T-helper 22 cell (primary cell): Measurements from ENCODE around the gene NDUFS5.
"Not testable (repeated sequence)": the region's sequence is repeated elsewhere in the genome, so short reads cannot be mapped to it uniquely, and the experiment has no call there.

Experiments used
- DNase-seq: peaks from one replicate; pipeline ENCODE4 v3.0.0-alpha.2; 2020; ENCODE audit warnings: low read depth

The NDUFS5 gene

GRCh38 chr1:39016604-39017171 lies 9.5 kb upstream of the NDUFS5 start:
- DNase-seq, result no peak

- no peak for DNase-seq
Observed at GRCh38 chr1:39017266-39017665, 8.9 kb upstream of the NDUFS5 start.

- DNase-seq, result not testable (repeated sequence)
Observed at GRCh38 chr1:39020494-39020893, 5.7 kb upstream of the NDUFS5 start.

DNA sequence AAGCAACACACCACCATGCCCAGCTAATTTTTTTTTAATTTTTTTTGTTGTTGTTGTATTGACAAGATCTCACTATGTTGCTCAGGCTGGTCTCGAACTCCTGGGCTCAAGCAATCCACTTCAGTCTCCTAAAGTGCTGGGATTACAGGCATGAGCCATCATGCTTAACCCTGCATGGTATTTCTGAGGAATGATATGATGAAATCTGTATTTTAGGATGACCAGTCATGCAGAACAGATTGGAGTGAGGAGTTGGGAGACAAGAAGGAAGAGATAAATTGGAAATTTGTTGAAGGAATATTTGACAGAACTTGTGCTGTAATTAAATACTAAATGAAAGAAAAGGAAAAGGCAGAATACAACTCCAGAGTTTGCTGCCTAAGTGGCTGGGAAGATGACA lies 4.7 kb upstream of the NDUFS5 start:
- no peak for DNase-seq

GRCh38 chr1:39023140-39023539 lies 3.0 kb upstream of the NDUFS5 start:
- DNase-seq, result no peak

DNA sequence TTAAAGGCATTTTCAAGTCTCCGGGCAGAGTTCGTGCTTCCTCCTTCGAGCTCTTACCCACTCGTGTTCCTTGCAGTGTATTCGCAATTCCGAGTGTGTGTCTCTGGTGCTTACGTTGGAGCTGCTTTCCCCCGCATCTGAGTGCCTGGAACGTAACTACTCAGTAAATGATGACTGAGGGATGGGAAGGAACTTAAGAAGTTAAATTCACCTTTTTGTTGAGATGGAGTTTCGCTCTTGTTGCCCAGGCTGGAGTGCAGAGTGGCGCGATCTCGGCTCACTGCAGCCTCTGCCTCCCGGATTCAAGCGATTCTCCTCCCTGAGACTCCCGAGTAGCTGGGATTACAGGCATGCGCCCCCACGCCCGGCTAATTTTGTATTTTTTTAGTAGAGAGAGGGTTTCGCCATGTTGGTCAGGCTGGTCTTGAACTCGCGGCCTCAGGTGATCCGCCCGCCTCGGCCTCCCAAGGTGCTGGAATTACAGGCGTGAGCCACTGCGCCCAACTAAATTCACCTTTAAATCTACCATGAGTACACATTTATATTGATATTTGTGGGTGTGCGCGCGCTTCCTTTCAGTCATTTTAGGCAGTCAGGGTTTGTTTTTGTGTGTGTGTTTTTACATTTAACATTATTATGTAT lies 837 bp downstream of the NDUFS5 start:
- DNase-seq, result no peak

GRCh38 chr1:39034114-39034654 lies 8.0 kb downstream of the NDUFS5 start:
- no peak for DNase-seq

DNA sequence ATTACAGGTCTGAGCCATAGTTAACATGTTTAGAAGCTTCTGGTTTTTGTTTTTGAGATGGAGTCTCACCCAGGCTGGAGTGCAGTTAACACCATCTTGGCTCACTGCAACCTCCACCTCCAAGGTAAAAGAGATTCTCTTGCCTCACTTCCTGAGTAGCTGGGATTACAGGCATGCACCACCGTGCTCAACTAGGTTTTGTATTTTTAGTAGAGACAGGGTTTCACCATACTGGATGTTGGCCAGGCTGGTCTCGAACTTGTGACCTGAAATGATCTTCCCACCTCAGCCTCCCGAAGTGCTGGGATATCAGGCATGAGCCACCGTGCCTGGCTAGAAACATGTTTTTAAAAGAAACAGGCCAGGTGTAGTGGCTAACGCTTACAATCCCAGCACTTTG lies 10.5 kb downstream of the NDUFS5 start:
- DNase-seq, result no peak

GRCh38 chr1:39043513-39043912 lies 17.4 kb downstream of the NDUFS5 start:
- no peak for DNase-seq

GRCh38 chr1:39044762-39045161 lies 18.6 kb downstream of the NDUFS5 start:
- DNase-seq, result no peak

DNA sequence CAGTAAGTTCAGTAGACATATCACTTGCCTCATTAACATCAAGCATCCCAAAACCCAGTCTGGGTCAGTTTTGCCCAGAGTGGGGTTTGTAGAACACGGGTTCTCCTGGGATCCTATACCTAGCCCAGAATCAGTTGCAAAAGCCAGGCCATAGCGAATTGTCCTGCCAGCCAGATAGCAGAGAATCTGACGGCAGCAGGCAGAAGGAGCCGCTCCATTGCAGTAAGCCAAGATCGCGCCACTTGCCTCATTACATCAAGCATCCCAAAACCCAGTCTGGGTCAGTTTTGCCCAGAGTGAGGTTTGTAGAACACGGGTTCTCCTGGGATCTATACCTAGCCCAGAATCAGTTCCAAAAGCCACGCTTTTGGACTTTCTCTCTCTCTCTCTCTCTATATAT lies 19.1 kb downstream of the NDUFS5 start:
- no peak for DNase-seq

- no peak for DNase-seq
Observed at GRCh38 chr1:39046613-39047210, 20.6 kb downstream of the NDUFS5 start.

- DNase-seq, result no peak
Observed at GRCh38 chr1:39047374-39048229, 21.5 kb downstream of the NDUFS5 start.

- DNase-seq, result no peak
Observed at GRCh38 chr1:39048745-39049370, 22.7 kb downstream of the NDUFS5 start.

- no peak for DNase-seq
Observed at GRCh38 chr1:39050001-39050400, 23.9 kb downstream of the NDUFS5 start.

- DNase-seq, result not testable (repeated sequence)
Observed at GRCh38 chr1:39051193-39051850, 25.2 kb downstream of the NDUFS5 start.

GRCh38 chr1:39051956-39052355 lies 25.8 kb downstream of the NDUFS5 start:
- no peak for DNase-seq

- DNase-seq, result not testable (repeated sequence)
Observed at GRCh38 chr1:39055213-39055710, 29.1 kb downstream of the NDUFS5 start.

DNA sequence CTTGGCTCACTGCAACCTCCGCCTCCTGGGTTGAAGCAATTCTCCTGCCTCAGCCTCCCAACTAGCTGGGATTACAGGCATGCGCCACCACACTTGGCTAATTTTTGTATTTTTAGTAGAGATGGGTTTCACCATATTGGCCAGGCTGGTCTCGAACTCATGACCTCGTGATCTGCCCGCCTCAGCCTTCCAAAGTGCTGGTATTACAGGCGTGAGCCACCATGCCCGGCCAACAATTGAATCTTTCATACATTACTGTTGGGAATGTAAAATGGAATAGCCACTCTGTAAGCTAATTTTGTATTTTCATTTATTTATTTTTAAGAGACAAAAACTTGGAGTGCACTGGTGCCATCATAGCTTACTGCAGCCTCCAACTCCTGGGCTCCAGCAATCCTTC lies 35.4 kb downstream of the NDUFS5 start:
- DNase-seq, result not testable (repeated sequence)

DNA sequence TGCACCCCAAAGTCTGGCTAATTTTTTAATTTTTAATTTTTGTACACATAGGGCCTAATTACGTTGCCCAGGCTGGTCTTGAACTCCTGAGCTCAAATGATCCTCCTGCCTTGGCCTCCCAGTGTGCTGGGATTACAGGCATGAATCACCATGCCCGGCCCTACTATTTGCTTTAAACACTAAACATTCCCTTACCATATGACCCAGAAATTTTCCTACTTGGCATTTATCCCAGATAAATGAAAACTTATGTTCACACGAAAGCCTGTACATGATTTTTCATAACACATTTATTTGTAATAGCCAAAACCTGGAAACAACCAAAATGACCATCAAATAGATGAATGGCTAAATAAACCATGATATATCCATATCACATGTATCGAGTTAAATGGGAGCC lies 35.8 kb downstream of the NDUFS5 start:
- no peak for DNase-seq

GRCh38 chr1:39063191-39063590 lies 37.0 kb downstream of the NDUFS5 start:
- DNase-seq, result no peak
